Neural cell (in vitro differentiated cells): Measurements from ENCODE around the gene ZNF516.

Experiments used
- CTCF ChIP-seq: fragments of 450-650 bp; IDR thresholded peaks from 2 replicates; pipeline ENCODE4 v1.5.1; 2014; ENCODE audit warnings: antibody characterized with exemption, mild to moderate bottlenecking, moderate library complexity; ENCODE audit not compliant: poor library complexity, severe bottlenecking
- EZH2 ChIP-seq: fragments of 200-600, 300-800 bp; shearing (Covaris generic), sonication (generic); IDR thresholded peaks from 2 replicates; pipeline ENCODE4 v1.6.1; 2014; ENCODE audit warnings: antibody characterized with exemption, low read length, borderline replicate concordance, mild to moderate bottlenecking; ENCODE audit not compliant: insufficient read depth, poor library complexity, severe bottlenecking
- POLR2AphosphoS5 ChIP-seq: IDR thresholded peaks from 2 replicates; pipeline ENCODE4 v1.6.1; 2012

DNA sequence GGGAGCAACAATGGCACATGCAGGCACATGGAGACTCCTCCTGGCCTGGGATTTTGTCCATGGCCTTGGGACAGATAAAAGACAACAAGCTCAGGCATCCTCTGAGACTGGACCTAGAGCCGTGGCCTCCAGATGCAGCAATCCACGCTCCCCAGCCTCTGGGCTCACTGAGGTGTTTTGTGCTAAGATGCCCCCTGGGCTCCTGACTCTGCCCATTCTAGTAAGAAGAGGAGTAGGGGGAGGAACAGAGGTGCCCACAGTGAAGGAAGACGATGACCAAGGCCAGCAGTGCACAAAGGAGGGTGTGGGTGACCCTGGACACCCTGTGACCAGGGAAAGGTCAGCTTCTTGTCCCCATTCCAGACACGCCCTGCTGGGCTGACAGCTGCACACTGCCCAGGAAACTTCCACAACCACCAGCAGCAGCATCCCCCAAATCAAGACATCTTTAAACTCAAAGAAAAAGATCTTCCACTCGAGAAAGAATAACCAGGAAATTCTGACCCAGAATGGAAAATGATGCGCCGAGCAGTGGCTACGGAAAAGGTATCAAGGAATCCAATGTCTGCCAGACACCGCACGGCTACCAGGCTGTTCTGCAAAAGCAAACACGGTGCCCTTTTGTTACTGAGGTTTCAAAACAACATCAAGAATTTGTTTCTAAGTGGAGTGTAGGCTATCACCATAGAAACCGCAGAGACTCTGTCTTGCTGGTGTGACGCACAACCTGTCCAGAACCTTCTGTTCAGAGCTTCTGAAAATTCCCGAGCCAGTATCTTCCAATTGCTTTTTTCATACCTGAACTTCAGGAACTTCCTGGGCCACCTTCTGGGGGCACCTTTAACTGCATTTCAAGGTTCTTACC, 65.5 kb downstream of the ZNF516 start:
- no peak for TF ChIP-seq CTCF
- TF ChIP-seq POLR2AphosphoS5 = no peak
- no peak for TF ChIP-seq EZH2
